ENCODE data around the gene TBX21.

TBX21 gene

GRCh38 chr17:47728214-47728877, 4.7 kb upstream of the TBX21 start:
- H3K9ac ChIP-seq: no peak overlapping the region
- no peak for TF ChIP-seq Cebpa-rat (IDR thresholded peaks at IDR 0.05)
- no peak overlapping the region for H3K4me3 ChIP-seq
- H3K4me2 ChIP-seq: peak overlapping the region in 3 of 11 experiments; percentile 31 to 48 (median 38); a peak in 2 of 22 replicates
- H3K36me3 ChIP-seq: no peaks in the 10 kb centered on the region
- H3K27me3 ChIP-seq: peaks cover under 1 to 11% (median 2%) of the 10 kb centered on the region in 11 experiments
- no peaks in the 10 kb centered on the region for H3K9me3 ChIP-seq (replicated peaks in 1 of 11)
- peaks cover 0 to 12% (median 0%) of the 10 kb centered on the region in 11 experiments; a peak in 4 of 22 replicates for H4K20me1 ChIP-seq
- peaks cover 14 to 53% (median 46%) of the 10 kb centered on the region in 10 experiments for H3K4me1 ChIP-seq
- H3K27ac ChIP-seq: no peak overlapping the region

GRCh38 chr17:47729476-47729875, 3.6 kb upstream of the TBX21 start:
- H3K4me3 ChIP-seq: no peak overlapping the region
- no peaks in the 10 kb centered on the region for H3K9me3 ChIP-seq (replicated peaks in 1 of 11)
- H3K9ac ChIP-seq: no peak overlapping the region
- peaks cover 23 to 63% (median 56%) of the 10 kb centered on the region in 10 experiments for H3K4me1 ChIP-seq
- peaks cover 0 to 12% (median 0%) of the 10 kb centered on the region in 11 experiments; a peak in 4 of 22 replicates for H4K20me1 ChIP-seq
- no peaks in the 10 kb centered on the region for H3K36me3 ChIP-seq
- H3K4me2 ChIP-seq: no peak overlapping the region
- H3K27me3 ChIP-seq: peaks cover 12 to 22% (median 14%) of the 10 kb centered on the region in 11 experiments
- TF ChIP-seq Cebpa-rat (IDR thresholded peaks at IDR 0.05): no peak
- no peak overlapping the region for H3K27ac ChIP-seq

- H3K4me2 ChIP-seq: peak overlapping the region in 3 of 11 experiments; percentile 1 to 96 (median 35); a peak in 4 of 22 replicates
- no peaks in the 10 kb centered on the region for H3K9me3 ChIP-seq (replicated peaks in 1 of 11)
- no peak overlapping the region for H3K4me3 ChIP-seq
- H4K20me1 ChIP-seq: peaks cover 0 to 22% (median 0%) of the 10 kb centered on the region in 11 experiments; a peak in 6 of 22 replicates
- TF ChIP-seq Cebpa-rat (IDR thresholded peaks at IDR 0.05): no peak
- H3K36me3 ChIP-seq: no peaks in the 10 kb centered on the region
- peaks cover 17 to 30% (median 23%) of the 10 kb centered on the region in 11 experiments for H3K27me3 ChIP-seq
- H3K4me1 ChIP-seq: peaks cover 35 to 71% (median 63%) of the 10 kb centered on the region in 10 experiments
- H3K27ac ChIP-seq: no peak overlapping the region
- H3K9ac ChIP-seq: no peak overlapping the region
Measured at GRCh38 chr17:47730681-47731080, 2.4 kb upstream of the TBX21 start.

GRCh38 chr17:47731396-47731795, 1.6 kb upstream of the TBX21 start:
- H3K9me3 ChIP-seq (replicated peaks in 1 of 11): no peaks in the 10 kb centered on the region
- H3K4me3 ChIP-seq: no peak overlapping the region
- peaks cover 37 to 70% (median 63%) of the 10 kb centered on the region in 10 experiments for H3K4me1 ChIP-seq
- H3K27ac ChIP-seq: no peak overlapping the region
- H4K20me1 ChIP-seq: peaks cover 0 to 24% (median 0%) of the 10 kb centered on the region in 11 experiments; a peak in 6 of 22 replicates
- no peak overlapping the region for H3K9ac ChIP-seq
- H3K36me3 ChIP-seq: no peaks in the 10 kb centered on the region
- no peak for TF ChIP-seq Cebpa-rat (IDR thresholded peaks at IDR 0.05)
- H3K27me3 ChIP-seq: peaks cover 17 to 30% (median 23%) of the 10 kb centered on the region in 11 experiments
- peak overlapping the region in 7 of 11 experiments; percentile 20 to 98 (median 35); a peak in 10 of 22 replicates for H3K4me2 ChIP-seq

GRCh38 chr17:47732399-47733046, 513 bp upstream of the TBX21 start:
- Histone ChIP-seq H3K4me1 (peaks cover 30 to 64% (median 53%) of the 10 kb centered on the region in 10 experiments), H3K9me3 (replicated peaks in 1 of 11) (no peaks in the 10 kb centered on the region), H3K36me3 (no peaks in the 10 kb centered on the region), H3K27ac (no peak overlapping the region), H3K4me2 (peak overlapping the region; percentile 94 to 100 (median 98)), H3K9ac (peak overlapping the region in 5 of 11 experiments; percentile 5 to 79 (median 16); a peak in 4 of 22 replicates), H3K27me3 (peaks cover 17 to 30% (median 23%) of the 10 kb centered on the region in 11 experiments), H3K4me3 (peak overlapping the region in 6 of 10 experiments; percentile 58 to 73 (median 65); a peak in 6 of 20 replicates), H4K20me1 (peaks cover 0 to 24% (median 0%) of the 10 kb centered on the region in 11 experiments; a peak in 6 of 22 replicates)
- no peak for TF ChIP-seq Cebpa-rat (IDR thresholded peaks at IDR 0.05)

GRCh38 chr17:47733674-47734410, 806 bp downstream of the TBX21 start:
- peak overlapping the region in 10 of 11 experiments; percentile 9 to 60 (median 48); a peak in 16 of 22 replicates for H3K27ac ChIP-seq
- H3K27me3 ChIP-seq: peaks cover 17 to 30% (median 23%) of the 10 kb centered on the region in 11 experiments
- peaks cover 0 to 24% (median 0%) of the 10 kb centered on the region in 11 experiments; a peak in 6 of 22 replicates for H4K20me1 ChIP-seq
- TF ChIP-seq Cebpa-rat (IDR thresholded peaks at IDR 0.05): no peak
- H3K4me2 ChIP-seq: peak overlapping the region; percentile 94 to 100 (median 98)
- H3K4me1 ChIP-seq: peaks cover 31 to 59% (median 49%) of the 10 kb centered on the region in 10 experiments
- H3K9me3 ChIP-seq (replicated peaks in 1 of 11): no peaks in the 10 kb centered on the region
- H3K4me3 ChIP-seq: peak overlapping the region; percentile 58 to 73 (median 66)
- H3K36me3 ChIP-seq: no peaks in the 10 kb centered on the region
- peak overlapping the region; percentile 51 to 80 (median 72) for H3K9ac ChIP-seq

- Histone ChIP-seq H3K27me3 (peaks cover 17 to 30% (median 23%) of the 10 kb centered on the region in 11 experiments), H3K27ac (no peak overlapping the region), H3K9me3 (replicated peaks in 1 of 11) (no peaks in the 10 kb centered on the region), H3K36me3 (no peaks in the 10 kb centered on the region), H4K20me1 (peaks cover 0 to 24% (median 0%) of the 10 kb centered on the region in 11 experiments; a peak in 6 of 22 replicates), H3K4me3 (peak overlapping the region in 4 of 10 experiments; percentile 17 to 37 (median 26); a peak in 3 of 20 replicates), H3K9ac (peak overlapping the region in 2 of 11 experiments; percentile 23 to 79; a peak in 1 of 22 replicates), H3K4me2 (peak overlapping the region; percentile 57 to 100 (median 96)), H3K4me1 (peaks cover 38 to 67% (median 55%) of the 10 kb centered on the region in 10 experiments)
- TF ChIP-seq Cebpa-rat (IDR thresholded peaks at IDR 0.05): no peak
Measured at GRCh38 chr17:47735139-47735464, 2.1 kb downstream of the TBX21 start.

GRCh38 chr17:47735536-47736011, 2.5 kb downstream of the TBX21 start:
- H3K4me3 ChIP-seq: no peak overlapping the region
- peaks cover 0 to 24% (median 0%) of the 10 kb centered on the region in 11 experiments; a peak in 6 of 22 replicates for H4K20me1 ChIP-seq
- H3K4me2 ChIP-seq: peak overlapping the region; percentile 57 to 100 (median 96)
- H3K27me3 ChIP-seq: peaks cover 17 to 30% (median 23%) of the 10 kb centered on the region in 11 experiments
- H3K36me3 ChIP-seq: no peaks in the 10 kb centered on the region
- H3K27ac ChIP-seq: no peak overlapping the region
- TF ChIP-seq Cebpa-rat (IDR thresholded peaks at IDR 0.05): no peak
- H3K9me3 ChIP-seq (replicated peaks in 1 of 11): no peaks in the 10 kb centered on the region
- H3K9ac ChIP-seq: no peak overlapping the region; a peak in 1 of 22 replicates
- H3K4me1 ChIP-seq: peaks cover 38 to 70% (median 55%) of the 10 kb centered on the region in 10 experiments

All from BLaER1 treated with 17β-estradiol and CSF1 and Interleukin-3, amounts not matched to agents 10 nM and 100 nM (cell line).